Measurements from ENCODE around the gene PTGES. TPM values are rescaled to one million over a fixed set of nuclear protein-coding genes. Genes with fewer than 3 reads are reported as not detected.

The PTGES gene
- total and polyA plus RNA-seq, 10 of the 15 experiments (the other 5 are each of a cell fraction or from before 2014, with no cell fraction given): 0.57 TPM; not detected in 9

DNA sequence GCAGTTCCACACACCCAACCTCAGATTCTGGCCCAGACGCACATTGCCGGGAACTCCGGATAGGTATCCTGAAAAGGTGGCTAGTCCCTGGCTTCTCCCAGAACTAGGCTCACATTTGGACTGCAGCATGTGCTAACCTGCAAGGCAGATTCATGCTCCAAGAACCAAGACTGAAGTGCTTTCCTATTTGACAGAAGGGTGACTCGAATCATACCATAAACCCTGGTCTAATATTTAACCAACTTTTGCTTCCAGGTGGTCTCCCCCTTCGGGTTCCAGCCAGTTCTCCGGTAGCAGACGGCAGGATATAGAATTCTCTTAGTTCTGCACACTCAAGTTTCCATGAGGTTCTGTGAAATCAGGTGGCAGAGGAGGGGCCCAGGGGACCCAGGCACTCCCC is 7.6 kb downstream of the PTGES start:
- ATAC-seq (no peak), DNase-seq (ENCODE audit: low read depth, low spot score) (no peak), FAIRE-seq (no peak)
- H3K4me3 ChIP-seq: no peak overlapping the region
- H3K4me2 ChIP-seq (ENCODE audit: control insufficient read depth, insufficient read depth): no peak overlapping the region
- in situ Hi-C loops (cut with MboI): no loop called here
- ChIA-PET CTCF (no interaction called here), SMC1A (ENCODE audit: uncharacterized antibody, unreplicated experiment) (no interaction called here), POLR2A (no interaction called here), RAD21 (ENCODE audit: unreplicated experiment) (no interaction called here)
- no peak overlapping the region for H2AFZ ChIP-seq (ENCODE audit: control insufficient read depth, low read depth, low read length)
- TF ChIP-seq, protein P1, sequence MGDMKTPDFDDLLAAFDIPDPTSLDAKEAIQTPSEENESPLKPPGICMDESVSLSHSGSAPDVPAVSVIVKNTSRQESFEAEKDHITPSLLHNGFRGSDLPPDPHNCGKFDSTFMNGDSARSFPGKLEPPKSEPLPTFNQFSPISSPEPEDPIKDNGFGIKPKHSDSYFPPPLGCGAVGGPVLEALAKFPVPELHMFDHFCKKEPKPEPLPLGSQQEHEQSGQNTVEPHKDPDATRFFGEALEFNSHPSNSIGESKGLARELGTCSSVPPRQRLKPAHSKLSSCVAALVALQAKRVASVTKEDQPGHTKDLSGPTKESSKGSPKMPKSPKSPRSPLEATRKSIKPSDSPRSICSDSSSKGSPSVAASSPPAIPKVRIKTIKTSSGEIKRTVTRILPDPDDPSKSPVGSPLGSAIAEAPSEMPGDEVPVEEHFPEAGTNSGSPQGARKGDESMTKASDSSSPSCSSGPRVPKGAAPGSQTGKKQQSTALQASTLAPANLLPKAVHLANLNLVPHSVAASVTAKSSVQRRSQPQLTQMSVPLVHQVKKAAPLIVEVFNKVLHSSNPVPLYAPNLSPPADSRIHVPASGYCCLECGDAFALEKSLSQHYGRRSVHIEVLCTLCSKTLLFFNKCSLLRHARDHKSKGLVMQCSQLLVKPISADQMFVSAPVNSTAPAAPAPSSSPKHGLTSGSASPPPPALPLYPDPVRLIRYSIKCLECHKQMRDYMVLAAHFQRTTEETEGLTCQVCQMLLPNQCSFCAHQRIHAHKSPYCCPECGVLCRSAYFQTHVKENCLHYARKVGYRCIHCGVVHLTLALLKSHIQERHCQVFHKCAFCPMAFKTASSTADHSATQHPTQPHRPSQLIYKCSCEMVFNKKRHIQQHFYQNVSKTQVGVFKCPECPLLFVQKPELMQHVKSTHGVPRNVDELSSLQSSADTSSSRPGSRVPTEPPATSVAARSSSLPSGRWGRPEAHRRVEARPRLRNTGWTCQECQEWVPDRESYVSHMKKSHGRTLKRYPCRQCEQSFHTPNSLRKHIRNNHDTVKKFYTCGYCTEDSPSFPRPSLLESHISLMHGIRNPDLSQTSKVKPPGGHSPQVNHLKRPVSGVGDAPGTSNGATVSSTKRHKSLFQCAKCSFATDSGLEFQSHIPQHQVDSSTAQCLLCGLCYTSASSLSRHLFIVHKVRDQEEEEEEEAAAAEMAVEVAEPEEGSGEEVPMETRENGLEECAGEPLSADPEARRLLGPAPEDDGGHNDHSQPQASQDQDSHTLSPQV (IDR thresholded peaks at IDR 0.05): no peak
- TF ChIP-seq, protein P2, sequence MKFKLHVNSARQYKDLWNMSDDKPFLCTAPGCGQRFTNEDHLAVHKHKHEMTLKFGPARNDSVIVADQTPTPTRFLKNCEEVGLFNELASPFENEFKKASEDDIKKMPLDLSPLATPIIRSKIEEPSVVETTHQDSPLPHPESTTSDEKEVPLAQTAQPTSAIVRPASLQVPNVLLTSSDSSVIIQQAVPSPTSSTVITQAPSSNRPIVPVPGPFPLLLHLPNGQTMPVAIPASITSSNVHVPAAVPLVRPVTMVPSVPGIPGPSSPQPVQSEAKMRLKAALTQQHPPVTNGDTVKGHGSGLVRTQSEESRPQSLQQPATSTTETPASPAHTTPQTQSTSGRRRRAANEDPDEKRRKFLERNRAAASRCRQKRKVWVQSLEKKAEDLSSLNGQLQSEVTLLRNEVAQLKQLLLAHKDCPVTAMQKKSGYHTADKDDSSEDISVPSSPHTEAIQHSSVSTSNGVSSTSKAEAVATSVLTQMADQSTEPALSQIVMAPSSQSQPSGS (IDR thresholded peaks at IDR 0.05; ENCODE audit: low read length): no peak
- TF ChIP-seq RB1 (IDR thresholded peaks at IDR 0.05; ENCODE audit: borderline replicate concordance) (no peak), NR2C2 (IDR thresholded peaks at IDR 0.05; ENCODE audit: borderline replicate concordance, control insufficient read depth, insufficient read length, low read depth) (no peak), EZH2 (IDR thresholded peaks at IDR 0.05; ENCODE audit: borderline replicate concordance, control insufficient read depth, low read depth, low read length) (no peak), EGR1 (IDR thresholded peaks at IDR 0.05; ENCODE audit: borderline replicate concordance in 1 of 2, low read depth in 2 of 2, low read length in 2 of 2) (no peak), ZZZ3 (IDR thresholded peaks at IDR 0.05; ENCODE audit: control insufficient read depth, insufficient read length, low read depth) (no peak), PML (IDR thresholded peaks at IDR 0.05; ENCODE audit: low read length) (no peak), WRNIP1 (IDR thresholded peaks at IDR 0.05; ENCODE audit: borderline replicate concordance, low read depth, low read length) (no peak), POLR2A (IDR thresholded peaks at IDR 0.05; ENCODE audit: low read depth, low read length) (no peak), HDGF (IDR thresholded peaks at IDR 0.05) (no peak), IKZF2 (IDR thresholded peaks at IDR 0.05) (no peak), FOS (IDR thresholded peaks at IDR 0.05; ENCODE audit: borderline replicate concordance, extremely low read depth, insufficient read length) (no peak), TCF3 (IDR thresholded peaks at IDR 0.05; ENCODE audit: borderline replicate concordance, insufficient read depth, low read depth, low read length) (no peak), HDAC2 (IDR thresholded peaks at IDR 0.05) (no peak)
- TF ChIP-seq, protein P3, sequence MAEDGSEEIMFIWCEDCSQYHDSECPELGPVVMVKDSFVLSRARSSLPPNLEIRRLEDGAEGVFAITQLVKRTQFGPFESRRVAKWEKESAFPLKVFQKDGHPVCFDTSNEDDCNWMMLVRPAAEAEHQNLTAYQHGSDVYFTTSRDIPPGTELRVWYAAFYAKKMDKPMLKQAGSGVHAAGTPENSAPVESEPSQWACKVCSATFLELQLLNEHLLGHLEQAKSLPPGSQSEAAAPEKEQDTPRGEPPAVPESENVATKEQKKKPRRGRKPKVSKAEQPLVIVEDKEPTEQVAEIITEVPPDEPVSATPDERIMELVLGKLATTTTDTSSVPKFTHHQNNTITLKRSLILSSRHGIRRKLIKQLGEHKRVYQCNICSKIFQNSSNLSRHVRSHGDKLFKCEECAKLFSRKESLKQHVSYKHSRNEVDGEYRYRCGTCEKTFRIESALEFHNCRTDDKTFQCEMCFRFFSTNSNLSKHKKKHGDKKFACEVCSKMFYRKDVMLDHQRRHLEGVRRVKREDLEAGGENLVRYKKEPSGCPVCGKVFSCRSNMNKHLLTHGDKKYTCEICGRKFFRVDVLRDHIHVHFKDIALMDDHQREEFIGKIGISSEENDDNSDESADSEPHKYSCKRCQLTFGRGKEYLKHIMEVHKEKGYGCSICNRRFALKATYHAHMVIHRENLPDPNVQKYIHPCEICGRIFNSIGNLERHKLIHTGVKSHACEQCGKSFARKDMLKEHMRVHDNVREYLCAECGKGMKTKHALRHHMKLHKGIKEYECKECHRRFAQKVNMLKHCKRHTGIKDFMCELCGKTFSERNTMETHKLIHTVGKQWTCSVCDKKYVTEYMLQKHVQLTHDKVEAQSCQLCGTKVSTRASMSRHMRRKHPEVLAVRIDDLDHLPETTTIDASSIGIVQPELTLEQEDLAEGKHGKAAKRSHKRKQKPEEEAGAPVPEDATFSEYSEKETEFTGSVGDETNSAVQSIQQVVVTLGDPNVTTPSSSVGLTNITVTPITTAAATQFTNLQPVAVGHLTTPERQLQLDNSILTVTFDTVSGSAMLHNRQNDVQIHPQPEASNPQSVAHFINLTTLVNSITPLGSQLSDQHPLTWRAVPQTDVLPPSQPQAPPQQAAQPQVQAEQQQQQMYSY (CRISPR knock-in tag; IDR thresholded peaks at IDR 0.05): no peak
- WGBS (ENCODE audit: insufficient coverage, insufficient replicate concordance, low lambda C conversion rate, missing lambda C conversion rate): 56% methylated on average over 7 of the region's 7 CpGs
- H3K9ac ChIP-seq (ENCODE audit: control insufficient read depth, insufficient read depth, low read length): no peak overlapping the region
- no peak overlapping the region for H3K27ac ChIP-seq (ENCODE audit: control insufficient read depth, insufficient read depth)
- no peaks in the 10 kb centered on the region; the same call in 2 of the 3 replicates for H3K9me3 ChIP-seq (replicated peaks; ENCODE audit: control insufficient read depth, insufficient read depth, low read length)
- BruUV-seq (replicated peaks): no TSS peak
- H4K20me1 ChIP-seq (ENCODE audit: control insufficient read depth, insufficient read depth): no peaks in the 10 kb centered on the region; the same call in 1 of the 2 replicates
- H3K27me3 ChIP-seq (replicated peaks in 1 of 2; ENCODE audit: control insufficient read depth in 2 of 2, insufficient read depth in 2 of 2, low read length in 1 of 2): no peaks in the 10 kb centered on the region
- no peaks in the 10 kb centered on the region for H3K36me3 ChIP-seq (ENCODE audit: control insufficient read depth in 2 of 2, insufficient read depth in 2 of 2, low read length in 1 of 2)
- H3K79me2 ChIP-seq (ENCODE audit: control insufficient read depth, insufficient read depth, low read length): no peaks in the 10 kb centered on the region
- H3K4me1 ChIP-seq (ENCODE audit: control insufficient read depth, insufficient read depth, low read length): no peaks in the 10 kb centered on the region
- intact Hi-C loops (cut with micrococcal nuclease; ENCODE audit: unreplicated experiment): no loop called here

Data from GM12878 (cell line).